Germinal center (tissue), 1 donor: ENCODE results near the gene LUC7L.

Experiments used
- DNase-seq: peaks from one replicate; pipeline ENCODE4 v3.0.0; 2012; ENCODE audit warnings: mixed read lengths, low spot score

The LUC7L gene

GRCh38 chr16:143047-143446, 86.2 kb downstream of the LUC7L start:
- no peak for DNase-seq

DNA sequence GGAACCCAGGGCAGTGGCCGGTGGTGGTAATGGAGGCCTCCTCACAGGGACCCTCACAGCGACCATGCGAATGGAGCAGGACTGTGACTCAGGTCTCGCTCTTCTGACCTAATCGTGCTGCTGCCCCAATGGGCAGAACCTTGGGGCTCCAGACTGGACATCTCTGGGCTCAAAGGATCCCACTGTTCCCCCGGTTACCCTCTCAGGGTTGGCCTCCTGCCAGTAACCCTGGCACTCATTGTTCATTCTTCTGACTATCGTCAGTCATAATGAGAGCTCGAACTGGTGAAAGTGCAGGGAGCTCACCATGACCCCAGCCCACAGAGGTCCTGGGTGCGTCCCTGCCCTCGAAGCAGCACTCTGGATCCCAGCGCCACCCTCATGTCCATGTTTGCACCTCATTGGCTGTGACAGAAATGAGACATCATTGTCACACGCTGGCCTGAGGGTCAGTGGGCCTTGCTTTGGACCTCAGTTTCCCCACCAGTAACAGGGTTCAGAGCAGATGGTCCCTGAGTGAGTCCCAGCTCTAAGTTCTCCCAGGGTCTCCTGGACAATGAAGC, 86.8 kb downstream of the LUC7L start:
- no peak for DNase-seq

GRCh38 chr16:140175-140857, 88.9 kb downstream of the LUC7L start:
- DNase-seq = no peak
